HG02588 (cell line): ENCODE data around the gene ZMIZ1.
A peak's percentile ranks its signal among the peaks of the same experiment; 100 is the strongest.

Source experiments
- ATAC-seq: cut with Tn5 transposase; IDR thresholded peaks from one replicate; pipeline ENCODE4 v1.9.1; 2021; ENCODE audit warnings: mild to moderate bottlenecking, moderate library complexity; ENCODE audit not compliant: unreplicated experiment

The ZMIZ1 gene

DNA sequence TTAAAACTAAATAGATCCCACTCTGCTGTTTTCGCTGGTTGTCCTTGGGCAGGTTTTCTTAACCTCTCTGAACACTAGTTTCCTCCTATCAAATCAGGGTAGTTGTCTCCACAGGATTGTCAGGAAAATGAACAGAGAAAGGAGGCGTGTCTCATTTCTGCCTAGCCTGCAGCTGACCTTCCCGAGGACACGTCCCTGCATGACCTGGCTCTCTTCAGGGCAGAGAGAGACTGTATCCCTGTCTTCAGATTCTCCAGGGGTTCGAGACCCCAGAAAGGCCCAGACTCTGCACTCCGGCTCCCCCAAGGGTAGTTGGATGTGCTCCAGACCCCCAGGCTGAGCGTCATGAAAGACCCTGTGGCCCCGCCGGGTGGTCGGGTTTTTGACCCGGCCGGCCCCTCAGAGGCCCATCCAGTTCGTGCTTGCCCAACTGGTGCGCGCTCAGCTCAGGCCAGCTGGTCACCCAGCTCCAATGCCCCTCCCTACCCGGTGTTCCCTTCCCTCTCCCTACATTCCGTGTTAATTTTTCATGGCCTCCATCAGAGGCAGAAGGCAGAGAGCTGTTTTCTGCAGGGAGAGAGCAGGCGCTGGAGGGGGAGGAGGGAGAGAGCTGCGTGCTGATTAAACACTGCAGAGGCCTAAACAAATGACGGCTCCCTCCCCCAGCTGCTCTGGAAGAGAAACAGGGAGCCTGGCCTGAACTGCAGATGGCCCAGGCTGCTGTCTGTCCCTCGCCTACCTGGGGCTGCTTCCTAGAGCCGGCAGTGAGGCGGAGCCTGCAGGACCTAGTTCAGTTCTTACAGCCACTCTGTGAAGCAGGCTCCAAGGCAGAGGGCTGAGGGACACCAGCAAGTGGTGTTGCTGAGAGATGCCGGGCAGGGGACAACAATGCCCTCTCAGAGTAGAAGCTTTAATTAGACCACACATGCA, 192.3 kb downstream of the ZMIZ1 start:
- ATAC-seq = no peak

- ATAC-seq = no peak
These were observed 193.4 kb downstream of the ZMIZ1 start for GRCh38 chr10:79262131-79262530.

- ATAC-seq = no peak
These were observed 194.4 kb downstream of the ZMIZ1 start for GRCh38 chr10:79262959-79263746.

- no peak for ATAC-seq
These were observed 195.2 kb downstream of the ZMIZ1 start for GRCh38 chr10:79263939-79264338.

DNA sequence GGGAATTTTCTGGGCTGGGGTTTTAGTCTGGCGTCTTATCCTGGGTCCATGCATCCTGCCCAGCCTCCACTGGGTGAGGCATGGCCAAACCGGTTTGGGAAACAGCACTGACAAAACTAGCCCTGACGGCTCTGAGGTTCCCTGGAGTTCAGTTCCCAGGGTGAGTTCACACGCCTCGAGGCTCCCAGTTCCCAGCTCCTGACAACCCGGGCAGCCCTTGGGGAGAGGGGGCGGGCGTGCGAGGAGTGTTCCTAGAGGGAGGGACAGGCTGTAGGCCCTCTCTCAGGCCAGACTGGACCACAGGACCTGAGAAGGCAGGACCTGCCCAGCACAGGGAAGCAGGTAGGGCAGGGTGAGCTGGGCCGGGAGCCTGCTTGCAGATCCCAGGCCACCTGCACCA, 196.2 kb downstream of the ZMIZ1 start:
- no peak for ATAC-seq

DNA sequence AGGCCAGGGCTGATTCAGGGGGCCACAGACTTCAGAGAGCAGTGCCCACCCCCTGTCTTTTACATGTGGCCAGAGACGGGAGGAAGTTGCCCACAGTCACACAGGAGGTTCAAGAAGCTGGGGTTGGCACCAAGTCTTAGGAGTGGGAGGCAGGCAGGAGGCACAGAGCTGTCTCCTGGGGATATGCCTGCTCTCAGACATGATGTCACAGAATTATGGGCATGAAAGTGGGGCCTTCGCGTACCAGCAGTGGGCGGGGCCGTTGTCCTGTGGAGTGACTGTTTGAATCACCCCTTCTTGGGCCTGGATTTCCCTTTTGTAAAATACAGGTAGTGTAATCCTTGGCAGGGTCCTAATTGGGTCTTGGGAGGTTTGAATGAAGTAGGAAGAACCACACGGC, 197.3 kb downstream of the ZMIZ1 start:
- peak; percentile 35 for ATAC-seq

DNA sequence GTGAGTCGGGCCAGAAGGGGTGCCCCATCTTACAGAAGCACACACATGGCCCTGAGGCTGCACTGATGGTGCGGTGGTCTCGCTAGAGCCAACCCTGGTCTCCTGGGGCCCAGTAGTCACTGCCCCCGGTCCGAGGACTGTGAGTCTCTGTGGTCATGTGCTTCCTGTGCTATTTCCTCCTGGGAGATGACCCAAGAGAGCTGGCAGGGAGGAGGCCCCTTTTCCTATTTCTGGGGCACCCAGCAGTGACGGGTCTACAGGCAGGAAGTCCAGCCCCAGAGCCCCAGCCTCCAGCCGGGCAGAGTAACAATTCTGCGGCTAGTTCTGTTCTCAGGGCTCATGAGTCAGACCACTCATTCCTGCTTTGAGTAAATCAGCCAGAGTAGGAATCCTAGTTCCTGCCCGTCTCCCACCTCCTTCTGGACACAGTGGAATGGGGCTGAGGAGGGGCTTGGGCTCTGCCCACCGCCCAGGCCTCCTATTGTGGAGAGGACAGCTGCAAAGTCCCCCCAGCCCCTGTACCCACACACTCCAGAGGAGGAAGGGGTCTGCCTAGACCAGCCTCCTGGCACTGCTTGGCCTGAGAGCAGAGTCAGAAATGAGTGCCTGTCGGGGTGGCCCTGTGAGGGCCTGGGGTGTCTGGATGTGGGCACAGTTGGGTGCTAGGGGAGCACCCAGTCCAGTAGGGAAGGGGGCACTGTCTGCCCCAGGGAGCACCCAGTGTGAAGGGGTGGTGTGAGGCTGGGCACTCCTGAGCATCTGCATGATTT, 198.0 kb downstream of the ZMIZ1 start:
- peak; percentile 79 for ATAC-seq

- ATAC-seq = no peak
These were observed 198.7 kb downstream of the ZMIZ1 start for GRCh38 chr10:79267499-79267898.

DNA sequence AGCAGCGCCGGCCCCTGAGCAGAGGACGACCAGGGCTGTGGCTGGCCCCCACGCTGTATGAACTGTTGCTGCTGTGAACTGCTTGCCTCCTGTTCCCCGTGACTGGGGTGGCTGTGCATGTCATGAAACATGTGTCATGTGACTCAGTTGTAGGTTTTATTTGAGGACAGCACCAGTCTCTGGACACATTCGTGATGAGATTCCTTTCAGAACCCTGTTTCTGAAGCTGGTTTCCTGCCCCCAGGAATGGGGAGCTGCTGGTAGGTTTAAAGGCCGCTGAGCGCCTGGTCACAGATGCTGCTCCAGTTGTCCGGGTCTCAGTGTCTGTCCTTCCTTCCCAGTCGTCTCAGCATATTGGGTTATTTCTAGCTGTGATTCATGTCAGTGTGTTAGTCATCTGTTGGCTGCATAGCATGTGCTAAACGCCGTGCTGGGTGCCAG, 199.4 kb downstream of the ZMIZ1 start:
- no peak for ATAC-seq

DNA sequence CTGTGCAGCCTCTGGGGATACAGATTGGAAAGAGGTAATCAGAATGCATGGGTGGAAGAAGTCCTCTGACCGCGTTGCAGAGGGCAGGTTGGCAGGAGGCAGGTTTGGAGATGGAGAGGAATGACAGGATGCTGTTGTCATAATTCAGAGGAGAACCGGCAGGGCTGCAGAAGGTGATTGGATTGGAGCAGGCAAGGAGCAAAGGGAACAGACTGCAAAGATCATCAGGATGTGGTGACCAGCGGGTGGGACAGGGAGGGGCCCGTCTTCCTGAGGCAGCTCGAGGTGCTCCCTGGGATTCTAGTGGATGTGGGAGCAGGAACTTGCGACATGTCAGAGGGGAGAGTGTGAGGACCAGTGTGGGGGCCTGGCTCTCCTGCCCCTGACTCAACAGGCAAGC, 200.0 kb downstream of the ZMIZ1 start:
- no peak for ATAC-seq

DNA sequence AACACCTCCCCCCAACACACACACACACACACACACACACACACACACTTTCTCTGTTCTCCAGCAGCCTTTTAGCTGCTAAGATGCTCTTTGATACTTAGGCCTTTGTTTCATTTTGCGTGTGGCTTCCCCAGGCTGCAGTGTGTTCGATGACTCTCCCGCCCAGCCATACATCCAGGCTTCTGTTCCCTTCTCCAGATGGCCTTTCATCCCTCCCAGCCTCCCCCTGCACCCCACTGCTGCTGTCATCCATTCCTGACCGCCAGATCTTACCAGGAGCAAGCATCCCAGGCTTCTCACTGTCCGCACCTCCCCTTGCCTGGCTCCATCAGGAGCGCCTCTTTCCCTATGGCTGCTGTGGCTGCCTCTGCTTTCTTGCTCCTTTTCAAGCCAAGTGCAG, 200.7 kb downstream of the ZMIZ1 start:
- ATAC-seq = no peak

DNA sequence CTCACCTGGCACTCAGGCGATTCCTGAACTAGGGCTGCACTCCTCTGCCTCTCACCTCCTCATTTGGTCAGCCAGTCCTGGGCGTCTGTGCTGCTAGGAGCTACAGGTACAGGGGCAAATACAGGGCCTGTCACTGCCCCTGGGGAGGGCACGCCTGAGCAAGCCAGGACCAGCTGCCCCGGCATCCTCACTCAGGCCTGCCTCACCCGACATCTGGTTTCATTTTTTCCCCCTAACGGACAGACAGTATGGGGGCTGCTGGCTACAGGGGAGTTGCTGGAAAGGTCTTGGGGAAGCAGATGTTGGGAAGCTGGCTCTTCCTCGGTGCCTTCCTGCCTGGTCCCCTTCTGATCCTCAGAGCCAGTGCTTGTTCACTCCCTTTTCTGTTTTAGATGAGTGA, 201.2 kb downstream of the ZMIZ1 start:
- ATAC-seq = no peak

GRCh38 chr10:79270466-79271246, 201.9 kb downstream of the ZMIZ1 start:
- no peak for ATAC-seq

DNA sequence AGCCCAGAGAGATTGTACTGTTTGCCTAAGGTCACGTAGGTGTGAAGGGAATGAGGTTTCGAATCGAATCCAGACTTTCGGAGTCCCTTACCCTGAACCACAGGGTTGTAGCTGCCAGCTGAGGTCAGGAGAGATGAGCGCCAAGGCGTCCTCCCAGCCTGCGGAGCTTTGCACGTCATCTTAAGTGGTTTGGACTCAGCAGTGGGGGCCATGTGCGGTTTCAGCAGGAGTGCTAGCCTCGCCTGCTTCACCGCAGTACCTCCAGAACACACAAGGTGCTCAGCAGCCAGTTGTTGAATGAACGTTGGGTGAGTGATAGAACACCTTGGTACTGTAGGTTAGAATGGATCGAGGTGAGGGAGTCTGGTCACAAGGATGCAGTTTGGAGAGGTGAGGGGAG, 203.6 kb downstream of the ZMIZ1 start:
- no peak for ATAC-seq

GRCh38 chr10:79273604-79274003, 204.8 kb downstream of the ZMIZ1 start:
- no peak for ATAC-seq

DNA sequence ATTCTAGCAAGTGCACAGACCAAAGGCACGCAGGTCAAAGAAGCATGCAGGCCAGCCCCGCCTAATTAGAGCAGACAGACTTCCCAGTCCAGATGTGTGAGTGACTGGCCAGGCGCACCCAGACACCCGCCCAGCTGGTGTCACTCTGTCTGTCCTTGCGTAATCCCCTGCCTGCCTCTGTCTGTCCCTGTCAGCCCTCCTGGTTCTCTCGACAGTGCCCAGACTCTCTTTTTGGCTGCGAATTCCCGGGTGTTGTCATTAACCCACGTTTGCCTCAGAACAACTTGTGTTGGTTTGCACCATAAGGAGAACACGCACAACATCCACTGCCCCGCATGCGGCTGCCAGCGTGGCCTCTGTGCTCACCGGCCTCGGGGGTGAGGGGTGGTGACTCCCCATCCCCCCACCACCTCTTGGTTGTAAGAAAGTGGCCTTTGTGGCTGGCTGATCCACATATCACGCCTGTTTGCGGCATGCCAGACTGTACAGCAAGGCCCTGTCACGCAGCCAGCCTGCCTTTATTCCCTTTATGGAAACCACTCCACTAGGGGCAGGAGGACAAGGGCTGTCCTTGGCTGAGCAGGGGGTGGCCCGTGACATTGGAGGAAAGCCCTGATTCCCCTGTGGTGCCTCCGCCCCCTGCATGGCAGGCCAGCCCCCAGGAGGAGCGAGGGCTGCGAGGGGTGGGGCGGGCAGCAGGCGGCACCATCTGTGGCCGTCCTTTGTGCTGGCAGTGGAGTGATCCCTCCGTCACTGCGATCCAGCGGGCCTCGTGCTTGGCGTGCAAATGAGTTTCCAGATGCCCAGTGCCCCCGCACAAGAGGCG, 205.7 kb downstream of the ZMIZ1 start:
- ATAC-seq = no peak

DNA sequence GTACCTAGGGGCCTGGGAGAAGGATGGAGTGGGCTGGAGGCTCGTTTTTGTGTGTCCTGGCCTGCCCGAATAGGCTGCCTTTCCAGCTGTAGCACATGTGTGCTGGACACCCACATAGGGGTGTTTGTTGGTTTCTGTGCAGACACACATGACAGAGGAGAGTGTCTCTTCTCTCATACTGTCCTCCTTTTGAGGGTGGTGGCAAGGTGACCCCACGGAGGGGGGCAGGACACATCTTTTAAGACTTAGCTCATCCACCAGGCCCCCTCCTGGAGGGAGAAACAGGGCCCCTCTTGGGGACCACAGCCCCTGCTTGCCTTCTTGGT, 206.3 kb downstream of the ZMIZ1 start:
- no peak for ATAC-seq

DNA sequence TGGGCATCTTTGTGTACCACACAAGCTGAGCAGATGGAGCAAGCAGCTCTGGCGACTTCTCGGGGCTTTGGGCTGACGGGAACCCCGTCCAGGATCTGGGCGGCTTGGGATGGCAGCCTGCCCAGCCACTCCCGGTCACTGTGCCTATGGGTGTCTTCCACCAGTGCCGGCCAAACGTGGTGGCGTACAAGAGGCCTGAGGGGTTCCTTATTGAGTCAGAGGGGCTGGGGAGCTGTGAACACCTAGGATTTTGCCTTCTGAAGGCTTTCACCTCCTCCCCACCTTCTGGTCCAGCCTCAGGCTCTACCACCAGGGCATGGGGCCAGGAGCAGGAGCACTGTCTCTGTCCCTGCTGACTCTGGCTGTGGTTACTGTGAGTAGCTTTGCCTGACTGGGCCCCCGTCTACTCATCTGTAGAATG, 206.7 kb downstream of the ZMIZ1 start:
- ATAC-seq = no peak

GRCh38 chr10:79277579-79278269, 209.0 kb downstream of the ZMIZ1 start:
- ATAC-seq = no peak
